HCT116 (cell line): ENCODE results near the gene DRC7. TPM values are rescaled to one million over a fixed set of nuclear protein-coding genes. Genes with fewer than 3 reads are reported as not detected.

Experiments
- ATAC-seq: fragments of 200-7000 bp; cut with Tn5 transposase; 2 replicates; pipeline ENCODE4 v1.9.1; 2020; ENCODE audit warnings: mild to moderate bottlenecking, moderate library complexity
- BruUV-seq: library from RNA; stranded (reverse); fragments of 400-500 nt; replicated peaks from 2 replicates; lab custom pipeline; 2021; lab: Mats Ljungman, UMichigan
- CTCF ChIA-PET: fragments of 300-600 bp; sonication (Branson Sonifier 250); formaldehyde crosslinking; loops from one replicate; lab custom pipeline; 2021; ENCODE audit warnings: antibody characterized with exemption; lab: Charles Lee
- POLR2A ChIA-PET: fragments of 300-600, 350-600 bp; sonication (Branson Sonifier 250); formaldehyde crosslinking; loops from one replicate; lab custom pipeline; 2021; ENCODE audit warnings: antibody characterized with exemption; lab: Charles Lee
- RAD21 ChIA-PET, 2 experiments: fragments of 300-600 bp; sonication (Branson Sonifier 250); formaldehyde crosslinking; loops; one replicate each; lab custom pipeline; 2023; ENCODE audit warnings: low total read pairs in 2 of 2; ENCODE audit not compliant: uncharacterized antibody in 2 of 2, unreplicated experiment in 2 of 2, low non-redundant PET in 1 of 2; lab: Charles Lee
- DNase-seq: peaks from one replicate; pipeline ENCODE4 v3.0.0-alpha.2; 2010; ENCODE audit warnings: low read depth, low spot score
- H2AFZ ChIP-seq: fragments of 200-600 bp; shearing (Covaris generic), sonication (generic); 2 replicates; pipeline ENCODE4 v1.6.1; 2017; ENCODE audit warnings: low read depth, mixed run types, mixed read lengths, antibody characterized with exemption, low read length; ENCODE audit not compliant: poor library complexity, severe bottlenecking
- H3K27ac ChIP-seq: 2 replicates; pipeline ENCODE4 v1.5.1; 2012; ENCODE audit warnings: low read depth, low read length
- H3K27me3 ChIP-seq: fragments of 200-600 bp; sonication (generic); 2 replicates; pipeline ENCODE4 v1.6.1; 2016; ENCODE audit warnings: mixed run types, low read length, mixed read lengths; ENCODE audit not compliant: insufficient read depth
- H3K36me3 ChIP-seq, 2 experiments: fragments of 200-500 bp in 1 of 2; fragments of 200-600 bp in 1 of 2; sonication (Bioruptor generic) in 1 of 2; sonication (generic) in 1 of 2; 2 replicates each; pipeline versions ENCODE4 v1.5.1 to v1.6.1; 2014 to 2016; ENCODE audit warnings: low read length in 2 of 2, inconsistent platforms in 1 of 2, mixed read lengths in 1 of 2, mixed run types in 1 of 2; ENCODE audit not compliant: insufficient read depth in 2 of 2, control insufficient read depth in 1 of 2
- H3K4me1 ChIP-seq, 2 experiments: fragments of 200-600 bp in 1 of 2; sonication (generic) in 1 of 2; 2 replicates each; pipeline versions ENCODE4 v1.5.1 to v1.6.1; 2012 to 2017; ENCODE audit warnings: low read length in 2 of 2, inconsistent platforms in 1 of 2, mild to moderate bottlenecking in 1 of 2, mixed read lengths in 1 of 2, mixed run types in 1 of 2, moderate library complexity in 1 of 2; ENCODE audit not compliant: insufficient read depth in 2 of 2, control insufficient read depth in 1 of 2
- H3K4me2 ChIP-seq: fragments of 200-600 bp; sonication (generic); 2 replicates; pipeline ENCODE4 v1.6.1; 2017; ENCODE audit warnings: mixed run types, low read length, mixed read lengths
- H3K4me3 ChIP-seq, 2 experiments: fragments of 200-600 bp in 1 of 2; sonication (generic) in 1 of 2; replicated peaks in 1 of 2; 2 replicates each; pipeline ENCODE4 v1.5.1; 2011 to 2016; ENCODE audit warnings: low read length in 2 of 2, control low read depth in 1 of 2, low read depth in 1 of 2, mild to moderate bottlenecking in 1 of 2, mixed read lengths in 1 of 2, mixed run types in 1 of 2
- H3K79me2 ChIP-seq: fragments of 200-600 bp; sonication (generic); 2 replicates; pipeline ENCODE4 v1.6.1; 2017; ENCODE audit warnings: mild to moderate bottlenecking, mixed run types, low read length, moderate library complexity, mixed read lengths; ENCODE audit not compliant: insufficient read depth
- H3K9ac ChIP-seq: fragments of 200-600 bp; sonication (generic); 2 replicates; pipeline ENCODE4 v1.6.1; 2016; ENCODE audit warnings: low read length, mixed read lengths
- H3K9me2 ChIP-seq: fragments of 200-600 bp; sonication (generic), shearing (Covaris generic); 2 replicates; pipeline ENCODE4 v1.6.1; 2017; ENCODE audit warnings: mixed run types, mild to moderate bottlenecking, moderate library complexity; ENCODE audit not compliant: insufficient read depth
- H3K9me3 ChIP-seq, 2 experiments: fragments of 200-500 bp in 1 of 2; fragments of 200-600 bp in 1 of 2; sonication (Bioruptor generic) in 1 of 2; sonication (generic) in 1 of 2; 2 replicates each; pipeline ENCODE4 v1.6.1; 2014 to 2017; ENCODE audit warnings: low read length in 2 of 2, mixed read lengths in 2 of 2, inconsistent platforms in 1 of 2, low read depth in 1 of 2, mild to moderate bottlenecking in 1 of 2, mixed run types in 1 of 2, moderate library complexity in 1 of 2; ENCODE audit not compliant: control insufficient read depth in 1 of 2, insufficient read depth in 1 of 2
- H4K20me1 ChIP-seq: fragments of 200-600 bp; sonication (generic), shearing (Covaris generic); 2 replicates; pipeline ENCODE4 v1.6.1; 2017; ENCODE audit warnings: mixed run types, mild to moderate bottlenecking, moderate library complexity; ENCODE audit not compliant: insufficient read depth
- CTCF ChIP-seq, 3 experiments: fragments of 200-600 bp in 1 of 3; sonication (generic) in 1 of 3; IDR thresholded peaks in 2 of 3; conservative IDR thresholded peaks in 1 of 3; 2 replicates each; pipeline ENCODE4 v1.5.1; 2012 to 2017; ENCODE audit warnings: low read depth in 2 of 3, low read length in 2 of 3, antibody characterized with exemption in 1 of 3, borderline replicate concordance in 1 of 3, control low read depth in 1 of 3, mild to moderate bottlenecking in 1 of 3, mixed read lengths in 1 of 3, mixed run types in 1 of 3, moderate library complexity in 1 of 3; ENCODE audit not compliant: insufficient read depth in 1 of 3
- EZH2phosphoT487 ChIP-seq: fragments of 200-600 bp; IDR thresholded peaks from 2 replicates; pipeline ENCODE4 v1.6.1; 2018; ENCODE audit warnings: antibody characterized with exemption, borderline replicate concordance
- POLR2A ChIP-seq: IDR thresholded peaks from 2 replicates; pipeline ENCODE4 v1.7.0; 2011; ENCODE audit warnings: borderline replicate concordance; ENCODE audit not compliant: insufficient read depth, insufficient read length; ENCODE audit errors: extremely low read depth
- SIN3A ChIP-seq: IDR thresholded peaks from 2 replicates; pipeline ENCODE4 v1.6.1; 2012; ENCODE audit warnings: low read depth
- ZFX ChIP-seq: fragments of 450-650 bp; IDR thresholded peaks from 2 replicates; pipeline ENCODE4 v1.6.1; 2017
- intact Hi-C: fragments of 100-400 bp; cut with micrococcal nuclease; formaldehyde crosslinking; loops from 2 replicates; pipeline ENCODE4 v1.10.0; 2022
- total RNA-seq: library from RNA; stranded (reverse); gene quantifications from one replicate; pipeline ENCODE4 v1.2.1, GENCODE V29; 2021; ENCODE audit not compliant: unreplicated experiment

Gene DRC7
- total RNA-seq, 1 experiment from 2014 or later, result 0.91 TPM

- Histone ChIP-seq H2AFZ (no peak overlapping the region), H3K4me1 (peaks cover 12 to 13% of the 10 kb centered on the region in 2 experiments), H3K36me3 (no peaks in the 10 kb centered on the region), H3K27ac (no peak overlapping the region), H3K9me2 (no peaks in the 10 kb centered on the region), H3K9ac (no peak overlapping the region), H3K9me3 (no peaks in the 10 kb centered on the region), H3K79me2 (no peaks in the 10 kb centered on the region), H4K20me1 (no peaks in the 10 kb centered on the region), H3K27me3 (no peaks in the 10 kb centered on the region), H3K4me2 (no peak overlapping the region), H3K4me3 (no peak overlapping the region)
- ATAC-seq, result no peak
- CTCF ChIA-PET, result no interaction called here
- BruUV-seq, result no TSS peak
- intact Hi-C loops, result no loop called here
- no peak for DNase-seq
- POLR2A ChIA-PET, result no interaction called here
- RAD21 ChIA-PET, result no interaction called here
- TF ChIP-seq CTCF (IDR thresholded peaks at IDR 0.05 in 2 of 3, conservative IDR thresholded peaks at IDR 0.05 in 1 of 3; ENCODE audit: borderline replicate concordance in 1 of 3, insufficient read depth in 1 of 3, low read depth in 2 of 3, low read length in 2 of 3) (no peak), ZFX (no peak), POLR2A (no peak), EZH2phosphoT487 (no peak)
Observed at GRCh38 chr16:57774705-57775285, 80.2 kb downstream of the DRC7 start.

GRCh38 chr16:57775661-57776469 lies 81.3 kb downstream of the DRC7 start:
- H3K9ac ChIP-seq, result no peak overlapping the region
- CTCF ChIA-PET, result no interaction called here
- intact Hi-C loops, result no loop called here
- H3K27ac ChIP-seq, result no peak overlapping the region
- no peaks in the 10 kb centered on the region for H3K36me3 ChIP-seq
- H3K4me3 ChIP-seq, result no peak overlapping the region
- H3K27me3 ChIP-seq, result no peaks in the 10 kb centered on the region
- peak; percentile 24 to 60 (median 31); a peak in 4 of 6 replicates for TF ChIP-seq CTCF (IDR thresholded peaks at IDR 0.05 in 2 of 3, conservative IDR thresholded peaks at IDR 0.05 in 1 of 3; ENCODE audit: borderline replicate concordance in 1 of 3, insufficient read depth in 1 of 3, low read depth in 2 of 3, low read length in 2 of 3)
- TF ChIP-seq SIN3A, result no peak
- H2AFZ ChIP-seq, result no peak overlapping the region
- ATAC-seq (peak; percentile 66), DNase-seq (no peak)
- H3K4me1 ChIP-seq, result peaks cover 15 to 18% of the 10 kb centered on the region in 2 experiments
- H4K20me1 ChIP-seq, result no peaks in the 10 kb centered on the region
- no peaks in the 10 kb centered on the region for H3K79me2 ChIP-seq
- POLR2A ChIA-PET, result no interaction called here
- RAD21 ChIA-PET, result no interaction called here
- no peak overlapping the region for H3K4me2 ChIP-seq
- no peaks in the 10 kb centered on the region for H3K9me2 ChIP-seq
- no peaks in the 10 kb centered on the region for H3K9me3 ChIP-seq
- BruUV-seq, result no TSS peak
